GM19328 (cell line): ENCODE results near the gene BDKRB1.

Experiments
- ATAC-seq: cut with Tn5 transposase; IDR thresholded peaks from one replicate; pipeline ENCODE4 v1.9.1; 2021; ENCODE audit warnings: mild to moderate bottlenecking, moderate library complexity; ENCODE audit not compliant: unreplicated experiment

Gene BDKRB1

DNA sequence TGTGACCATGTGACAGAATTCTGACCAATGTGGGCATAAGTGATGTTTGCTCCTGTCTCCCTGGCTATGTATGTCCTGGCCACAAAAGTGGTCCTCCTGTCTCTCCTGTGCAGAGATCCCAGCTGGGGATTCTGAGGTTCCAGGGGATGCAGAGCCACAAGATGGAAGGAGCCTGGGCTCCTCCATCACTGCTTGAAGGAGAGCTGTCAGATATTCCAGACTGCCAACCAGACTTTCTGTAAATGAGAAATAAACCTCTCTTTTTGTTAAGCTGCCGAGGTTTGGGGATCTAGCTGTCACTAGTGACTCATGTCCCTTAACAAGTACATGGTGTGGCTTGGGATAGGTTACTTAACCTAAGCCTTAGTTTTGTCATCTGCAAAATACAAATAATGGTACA lies 21.9 kb downstream of the BDKRB1 start:
- no peak for ATAC-seq

DNA sequence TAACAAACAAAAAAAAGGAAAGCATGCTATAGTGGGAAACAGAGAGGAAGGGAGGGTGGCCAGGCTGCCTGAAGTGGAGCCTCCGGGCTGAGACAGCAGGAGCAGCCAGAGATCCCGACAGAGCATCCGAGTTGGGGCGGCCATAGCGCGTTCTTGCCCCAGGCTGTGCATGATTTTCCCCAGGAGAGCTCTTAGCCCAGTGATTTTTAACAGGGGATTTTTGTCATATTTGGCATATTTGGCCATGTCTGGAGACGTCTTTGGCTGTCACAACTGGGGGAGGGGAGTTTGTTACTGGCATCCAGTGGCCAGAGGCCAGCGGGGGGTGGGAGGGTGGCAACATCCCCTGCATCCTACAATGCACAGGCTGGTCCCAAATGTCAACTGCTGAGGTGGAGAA lies 23.6 kb downstream of the BDKRB1 start:
- ATAC-seq: no peak

DNA sequence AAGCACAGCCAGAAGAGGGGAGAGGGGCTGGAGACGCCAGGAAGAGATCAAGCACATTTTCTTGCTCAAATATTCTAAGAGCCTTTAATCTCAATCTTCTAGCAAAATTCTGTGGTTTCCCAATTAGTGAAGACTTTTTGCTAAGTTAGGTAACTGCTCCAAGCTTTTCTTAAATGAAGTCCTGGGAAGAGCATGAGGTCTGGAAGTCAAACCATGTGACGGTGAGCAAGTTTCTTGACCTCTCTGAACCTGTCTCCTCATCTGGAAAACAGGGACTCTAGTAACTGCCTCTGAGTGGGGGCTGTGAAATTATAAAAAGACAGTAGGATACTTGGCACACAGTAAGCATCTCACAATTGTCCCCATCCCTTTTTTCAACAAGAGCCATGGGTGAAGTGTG lies 24.1 kb downstream of the BDKRB1 start:
- ATAC-seq: no peak

DNA sequence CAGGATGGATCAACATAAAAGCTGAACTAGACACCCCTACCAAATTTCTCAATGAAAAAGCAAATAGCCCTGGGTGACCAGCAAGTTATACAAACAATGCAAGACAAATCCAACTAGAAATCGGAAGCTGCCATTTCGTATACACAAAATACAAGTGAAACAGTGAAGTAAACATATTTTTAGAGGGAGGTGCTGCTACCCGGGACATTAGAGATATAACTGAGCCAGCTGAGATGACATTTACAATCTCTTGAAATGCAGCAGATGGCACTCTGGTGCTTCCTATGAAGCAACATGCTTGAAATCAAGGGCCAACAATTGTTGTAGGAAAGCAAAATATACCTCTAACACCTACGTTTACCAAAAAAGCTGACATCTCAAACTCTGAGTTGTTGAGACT lies 25.5 kb downstream of the BDKRB1 start:
- no peak for ATAC-seq

DNA sequence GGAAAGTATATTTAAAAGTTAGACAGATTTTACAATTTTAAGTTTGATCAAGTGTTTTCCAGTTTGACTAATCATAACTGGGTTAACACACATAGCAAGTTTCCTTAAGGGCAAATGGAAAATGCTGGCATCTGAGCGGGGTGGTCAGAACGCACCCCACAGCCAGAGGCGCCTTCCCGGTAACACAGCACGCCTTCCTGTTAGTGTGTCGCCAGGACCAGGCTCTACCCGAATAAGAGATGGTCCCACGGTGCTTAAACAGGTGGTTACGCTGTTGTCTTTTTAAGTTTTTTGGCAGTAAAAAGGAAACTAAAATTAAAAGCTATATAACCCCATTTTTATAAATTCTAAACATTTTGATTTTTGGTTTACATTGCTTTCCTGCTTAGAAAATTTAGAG lies 28.0 kb downstream of the BDKRB1 start:
- ATAC-seq: no peak

DNA sequence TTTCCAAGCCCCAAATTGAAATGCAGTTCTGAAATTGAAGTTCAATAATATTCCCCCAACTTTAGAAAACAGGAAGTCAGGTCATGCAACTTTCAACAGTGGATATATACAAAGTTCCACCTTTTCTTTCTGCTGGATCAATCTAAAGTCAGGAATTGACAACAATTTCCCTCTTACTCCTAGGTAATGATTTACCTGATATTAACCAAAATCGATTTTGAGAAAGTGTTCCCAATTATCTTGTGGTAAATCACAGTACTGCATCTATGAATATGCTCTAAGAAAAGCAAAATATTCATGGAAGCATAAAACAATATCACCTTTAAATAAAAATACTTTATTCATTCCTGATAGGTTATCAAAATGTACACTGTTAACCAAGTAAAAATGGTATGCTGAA lies 28.4 kb downstream of the BDKRB1 start:
- no peak for ATAC-seq

DNA sequence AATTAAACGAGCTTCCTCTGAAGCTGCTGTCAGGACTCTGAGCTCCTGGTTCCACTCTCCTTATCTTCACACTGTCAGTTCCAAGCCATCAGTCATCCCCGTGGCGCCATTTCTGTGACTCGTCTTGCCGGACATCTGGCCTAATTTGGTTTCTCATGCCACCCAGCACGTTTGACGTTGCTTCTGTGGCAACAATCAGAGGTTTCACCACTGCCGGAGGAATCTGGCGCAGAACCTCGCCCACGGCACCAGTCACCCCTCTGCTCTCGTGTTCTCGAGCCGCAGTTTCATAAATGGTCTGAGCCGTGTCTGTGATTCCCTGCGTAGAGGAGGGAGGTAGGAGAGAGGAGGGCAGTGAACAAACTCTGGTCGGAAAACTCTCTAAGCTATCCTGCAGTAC lies 29.7 kb downstream of the BDKRB1 start:
- ATAC-seq: no peak

DNA sequence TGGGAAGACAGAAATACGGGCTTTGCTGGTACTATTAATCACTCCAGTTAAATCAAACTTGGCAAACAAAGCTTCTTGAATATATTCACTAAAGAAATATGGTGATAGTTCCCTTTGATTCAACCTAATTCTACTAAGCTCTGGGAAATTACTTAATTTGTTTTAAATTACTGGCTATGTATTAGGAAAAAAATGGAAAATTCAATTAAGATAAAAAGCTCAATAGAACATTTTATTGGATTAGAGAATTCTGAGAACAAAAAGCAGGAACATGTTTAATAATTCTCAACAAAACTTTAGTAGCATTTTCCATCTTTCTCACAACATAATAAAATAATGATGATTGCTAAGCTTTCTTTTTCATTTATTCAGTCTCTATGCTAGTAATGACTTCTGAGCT lies 30.2 kb downstream of the BDKRB1 start:
- ATAC-seq: no peak

DNA sequence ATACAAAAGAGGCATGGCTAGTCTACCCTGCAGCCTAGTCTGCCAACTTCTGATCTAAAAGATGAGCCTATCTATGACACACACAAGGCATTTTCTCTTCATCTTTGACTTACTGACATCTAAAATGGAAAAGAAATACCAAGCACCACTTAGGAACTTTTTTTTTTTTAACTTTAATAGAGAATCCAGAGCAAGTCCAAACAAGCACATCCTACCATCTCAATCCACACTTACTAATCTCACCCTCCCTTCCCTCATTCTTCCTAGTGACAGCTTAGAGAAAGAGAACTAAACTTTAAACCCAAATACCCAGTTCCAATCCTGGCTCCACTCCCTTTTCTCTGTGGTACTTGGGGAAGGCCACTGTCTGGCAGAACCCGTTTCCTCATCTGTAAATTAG lies 31.8 kb downstream of the BDKRB1 start:
- ATAC-seq: no peak

DNA sequence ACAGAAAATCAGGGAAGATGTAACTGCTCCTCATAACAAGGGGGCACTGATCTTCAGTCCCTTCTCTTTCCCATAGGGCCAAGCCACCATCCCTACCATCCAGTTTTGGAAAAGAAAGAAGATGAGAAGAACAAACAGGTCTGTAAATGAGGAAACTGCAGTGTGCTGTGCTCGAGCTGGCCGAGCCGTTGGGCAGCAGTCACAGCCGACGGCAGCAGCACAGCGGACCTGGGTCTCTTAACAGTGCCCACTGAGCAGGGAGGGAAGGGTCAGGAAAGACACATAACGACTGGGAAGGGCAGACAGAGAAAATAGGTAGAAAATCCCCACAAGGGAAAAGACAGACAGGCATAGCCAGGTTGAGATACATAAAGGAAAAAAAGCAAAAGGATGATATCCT lies 38.2 kb downstream of the BDKRB1 start:
- ATAC-seq: no peak

DNA sequence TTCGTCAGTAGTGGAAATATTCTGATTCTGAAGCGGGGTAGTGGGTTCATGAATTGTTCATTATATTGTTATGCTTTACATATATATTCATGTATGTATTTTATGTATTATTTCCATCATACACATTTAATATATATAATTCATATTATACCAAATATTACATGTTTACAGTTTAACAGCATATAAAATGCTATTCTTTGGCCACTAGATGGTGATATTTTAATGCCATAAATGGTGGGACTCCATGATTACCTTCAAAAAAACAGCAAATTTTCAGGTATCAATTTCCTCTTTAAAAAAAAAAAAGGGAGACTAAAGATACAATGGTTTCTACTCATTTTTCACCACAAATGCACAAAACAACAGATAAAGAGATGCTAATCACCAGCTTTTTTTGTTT lies 41.0 kb downstream of the BDKRB1 start:
- ATAC-seq: no peak

DNA sequence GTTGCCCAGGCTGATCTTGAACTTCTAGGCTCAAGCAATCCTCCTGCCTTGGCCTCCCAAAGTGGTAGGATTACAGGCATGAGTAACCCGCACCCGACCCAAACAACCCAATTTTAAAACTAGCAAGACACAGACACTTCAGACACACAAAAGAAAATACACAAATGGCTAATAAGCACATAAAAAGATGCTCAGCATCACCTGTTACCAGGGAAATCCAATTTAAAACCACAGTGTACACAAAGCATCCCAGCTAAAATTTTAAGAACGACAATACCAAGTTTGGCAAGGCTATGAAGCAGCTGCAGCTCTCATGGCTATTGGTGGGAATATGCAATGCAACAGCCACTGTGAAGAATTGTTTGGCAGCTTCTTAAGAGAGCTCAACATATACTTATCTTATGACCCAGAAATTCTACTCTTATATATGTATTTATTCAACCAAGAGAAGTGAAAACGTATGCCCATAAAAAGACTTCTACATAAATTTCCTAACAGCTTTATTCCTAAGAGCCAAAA lies 42.0 kb downstream of the BDKRB1 start:
- ATAC-seq: no peak

DNA sequence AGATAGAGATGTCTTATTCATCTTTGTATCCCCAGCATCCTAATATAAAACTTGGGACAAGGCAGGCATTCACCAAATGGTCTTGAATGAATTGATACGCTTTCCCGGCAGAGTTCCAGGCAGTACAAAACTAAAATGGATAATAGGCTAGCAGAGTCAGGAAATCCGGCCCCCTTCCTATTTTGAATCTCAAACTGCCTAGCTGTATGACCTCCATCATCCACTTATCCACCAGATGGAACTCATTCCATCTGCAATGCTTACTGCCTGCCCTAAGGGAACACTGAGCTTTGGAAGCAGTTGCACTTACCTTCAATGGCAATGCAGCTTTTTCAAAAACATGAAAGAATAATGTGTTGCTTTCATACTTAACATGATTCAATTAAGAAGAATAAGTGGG lies 43.4 kb downstream of the BDKRB1 start:
- no peak for ATAC-seq

DNA sequence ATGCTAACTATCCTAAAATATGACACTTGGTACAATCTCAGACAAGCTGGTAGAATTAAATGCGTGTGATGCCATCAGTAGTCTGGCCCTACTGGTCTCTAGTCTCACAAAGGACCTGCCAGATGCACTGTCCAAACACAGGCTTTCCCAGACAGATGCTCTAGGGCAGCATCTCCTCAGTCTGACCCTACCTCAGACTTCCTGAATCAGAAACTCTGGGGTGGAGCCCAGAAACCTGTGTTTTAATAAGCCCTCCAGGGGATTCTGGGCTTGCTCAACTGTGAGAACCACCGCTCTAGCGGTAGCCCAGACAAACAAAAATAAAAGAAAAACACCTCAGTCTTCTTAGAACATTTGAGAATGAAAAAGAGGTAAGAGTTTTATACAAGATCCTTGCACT lies 48.0 kb downstream of the BDKRB1 start:
- ATAC-seq: no peak

DNA sequence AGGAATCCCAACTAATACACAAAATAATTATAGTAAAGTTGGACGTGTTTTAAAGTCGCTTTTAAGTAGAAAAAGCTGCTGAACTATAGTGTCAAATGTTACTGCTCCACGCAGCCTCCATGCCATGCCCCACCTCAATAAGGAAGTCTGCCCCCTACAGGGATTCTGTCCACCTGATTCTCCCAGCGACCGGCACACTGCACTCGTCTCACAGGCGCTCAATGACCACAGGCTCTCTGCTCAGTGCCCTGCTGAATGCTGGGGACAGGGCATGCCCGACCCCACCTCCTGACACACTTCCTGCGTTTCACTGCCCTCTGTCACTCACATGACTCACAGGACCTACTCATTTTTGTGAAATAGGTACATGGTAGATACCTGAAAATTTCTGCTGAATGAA lies 48.9 kb downstream of the BDKRB1 start:
- ATAC-seq: no peak

DNA sequence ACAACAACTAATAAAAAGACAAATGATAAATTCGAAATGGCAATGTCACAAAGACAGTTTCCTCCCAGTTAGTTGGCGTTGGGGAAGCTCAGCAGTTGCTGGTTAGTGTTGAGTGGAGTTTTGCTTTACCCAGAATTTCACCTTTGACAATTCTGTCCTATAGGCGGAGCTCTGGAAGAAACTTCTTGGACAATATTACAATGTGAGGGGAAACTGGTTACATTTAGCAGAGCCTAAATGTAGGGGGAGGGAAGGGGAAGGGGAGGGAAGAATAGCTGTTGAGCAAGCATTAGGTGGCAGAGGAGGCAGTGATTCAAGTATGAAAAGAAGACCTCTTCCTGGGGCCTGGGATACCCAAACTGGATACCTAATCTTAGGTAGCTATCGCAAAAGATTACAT lies 51.4 kb downstream of the BDKRB1 start:
- ATAC-seq: no peak

DNA sequence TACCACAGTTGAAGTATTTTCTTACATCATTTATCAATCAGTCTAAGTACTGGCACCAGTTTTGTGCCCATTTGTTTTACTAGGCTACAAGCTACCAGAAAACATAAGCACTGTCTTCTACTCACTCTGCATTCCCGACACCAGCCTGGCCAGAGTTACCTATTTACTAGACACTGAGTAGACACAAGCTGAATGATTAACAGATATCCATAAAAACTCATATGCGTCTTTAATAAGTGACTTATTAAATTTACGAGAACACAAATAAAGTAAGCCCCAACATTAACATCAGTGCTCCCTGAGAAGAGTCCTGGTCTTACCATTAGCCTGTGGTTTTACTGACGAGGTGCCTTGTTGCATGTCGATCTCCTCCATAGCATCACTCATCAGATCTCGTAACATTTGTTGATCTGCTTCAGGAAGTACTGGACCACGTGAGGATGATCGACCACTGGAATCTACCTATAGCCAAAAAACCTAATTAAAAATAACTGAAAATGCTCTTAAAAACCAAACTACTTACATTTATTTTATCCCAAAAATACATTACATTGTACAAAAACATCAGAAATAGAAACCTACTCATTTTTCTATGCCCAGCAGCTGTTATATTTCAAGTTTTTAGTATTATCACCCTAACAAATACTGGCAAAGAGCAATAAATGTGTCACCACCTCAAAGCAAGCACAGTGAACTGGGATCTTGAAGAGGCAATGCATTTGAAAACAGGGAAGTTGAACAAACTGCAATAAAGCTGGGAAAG lies 53.3 kb downstream of the BDKRB1 start:
- ATAC-seq: no peak

DNA sequence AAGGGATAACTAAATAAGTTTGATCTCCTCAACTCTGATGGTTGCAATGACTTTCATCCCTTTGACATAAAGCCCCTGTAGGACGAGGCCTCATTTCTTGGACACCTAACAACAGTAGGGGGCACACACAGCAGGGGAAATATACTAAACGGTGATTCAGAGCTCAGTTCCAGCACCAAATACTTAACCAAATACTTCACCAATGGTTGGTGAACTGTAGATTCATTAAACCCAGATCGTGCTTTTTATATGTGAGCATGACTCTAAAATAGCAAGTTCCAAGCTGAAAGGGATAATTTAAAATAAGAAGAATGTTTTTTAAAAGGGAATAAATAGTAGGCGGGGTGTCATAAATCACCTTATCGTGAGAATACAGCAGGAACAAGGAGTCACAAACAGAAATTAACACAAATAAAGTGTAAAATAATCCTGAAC lies 53.9 kb downstream of the BDKRB1 start:
- ATAC-seq: no peak

DNA sequence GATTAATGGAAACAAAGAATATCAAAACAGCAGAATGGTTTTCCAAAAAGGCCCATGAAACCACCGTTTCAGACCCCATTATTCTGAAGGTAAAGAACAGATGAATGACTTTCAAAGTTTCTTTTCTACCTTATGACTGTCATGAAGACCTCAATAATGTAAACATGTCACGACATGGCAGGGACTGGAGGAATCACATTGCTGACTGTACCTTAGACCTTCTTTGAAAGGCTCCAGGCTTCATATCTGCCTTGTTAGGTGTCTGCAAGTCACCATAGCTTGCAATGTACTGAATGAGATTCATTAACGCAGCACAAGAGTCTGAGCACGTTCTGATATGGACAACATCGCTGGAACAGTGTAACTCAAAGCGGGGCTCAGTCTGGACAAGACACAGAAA lies 54.9 kb downstream of the BDKRB1 start:
- ATAC-seq: no peak
